ENCODE measurements around the gene IER3IP1. TPM values are rescaled to one million over a fixed set of nuclear protein-coding genes. Genes with fewer than 3 reads are reported as not detected.

Gene IER3IP1
- total and polyA plus RNA-seq, 2 of the 13 experiments (the other 11 are each of a cell fraction or from before 2014, with no cell fraction given) = 18.7 to 26.1 TPM

DNA sequence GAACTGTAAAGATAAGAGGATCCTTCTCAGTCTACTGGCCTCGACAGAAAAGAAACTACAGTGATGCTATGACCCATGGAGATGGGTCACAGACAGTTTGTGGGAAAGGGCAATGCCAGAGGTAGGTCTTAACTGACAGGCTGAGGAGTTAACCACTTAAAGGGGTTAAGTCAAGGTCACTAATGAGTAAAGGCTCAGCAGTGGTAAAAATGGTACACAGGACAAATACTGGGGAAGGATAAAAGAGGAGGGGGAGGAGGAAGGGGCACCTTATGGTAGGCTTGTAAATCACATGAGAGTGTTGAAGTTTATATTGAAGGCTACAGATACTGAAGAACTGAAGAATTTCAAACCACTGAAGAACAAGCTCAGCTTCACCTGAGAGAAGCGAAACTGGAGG lies 9.9 kb downstream of the IER3IP1 start:
- intact Hi-C loops (cut with micrococcal nuclease; ENCODE audit: unreplicated experiment) = no loop called here
- no peak for ATAC-seq
- CTCF ChIA-PET (ENCODE audit: low intra/inter-chr PET ratio, low total read pairs) = no interaction called here

More for the DNA sequence above, 9.9 kb downstream of the IER3IP1 start:
- no peaks in the 10 kb centered on the region for H3K4me1 ChIP-seq (ENCODE audit: insufficient read depth, low read length)
- no peak overlapping the region for H3K27ac ChIP-seq (ENCODE audit: extremely low read length, insufficient read depth, low read length)
- BruUV-seq (replicated peaks) = no TSS peak
- in situ Hi-C loops (cut with HindIII; ENCODE audit: extremely low pct_ligation_motif_present, low pct_unique_long_range_greater_than_20kb) = no loop called here
- H3K27me3 ChIP-seq (ENCODE audit: control insufficient read depth in 1 of 2, insufficient read depth in 2 of 2, low read length in 2 of 2) = no peaks in the 10 kb centered on the region
- H2AFZ ChIP-seq (ENCODE audit: low read length) = no peak overlapping the region
- no peak overlapping the region for H3K4me2 ChIP-seq (ENCODE audit: low read depth, low read length)
- H3K4me3 ChIP-seq (replicated peaks in 1 of 3; ENCODE audit: insufficient read depth in 1 of 3, low read depth in 2 of 3, low read length in 3 of 3) = no peak overlapping the region
- peaks cover 90% of the 10 kb centered on the region for H3K79me2 ChIP-seq (ENCODE audit: insufficient read depth, low read length)
- H3K9me3 ChIP-seq (ENCODE audit: low read length) = no peaks in the 10 kb centered on the region
- DNase-seq (ENCODE audit: low spot score) (no peak), FAIRE-seq (no peak)
- H3K9ac ChIP-seq (ENCODE audit: insufficient read depth, low read depth, low read length) = no peak overlapping the region
- peaks cover 0 to 12% of the 10 kb centered on the region in 2 experiments; a peak in 4 of 5 replicates for H3K36me3 ChIP-seq (replicated peaks in 1 of 2; ENCODE audit: control insufficient read depth in 1 of 2, insufficient read depth in 2 of 2, low read length in 2 of 2)
- POLR2A ChIA-PET = no interaction called here
- 95% methylated on average over 2 of the region's 2 CpGs for WGBS (ENCODE audit: low lambda C conversion rate)
- H4K20me1 ChIP-seq (ENCODE audit: insufficient read depth, low read length) = peaks cover 14% of the 10 kb centered on the region
- TF ChIP-seq FLYWCH1 (CRISPR knock-in tag; IDR thresholded peaks at IDR 0.05) = no peak
- TF ChIP-seq, protein P1, sequence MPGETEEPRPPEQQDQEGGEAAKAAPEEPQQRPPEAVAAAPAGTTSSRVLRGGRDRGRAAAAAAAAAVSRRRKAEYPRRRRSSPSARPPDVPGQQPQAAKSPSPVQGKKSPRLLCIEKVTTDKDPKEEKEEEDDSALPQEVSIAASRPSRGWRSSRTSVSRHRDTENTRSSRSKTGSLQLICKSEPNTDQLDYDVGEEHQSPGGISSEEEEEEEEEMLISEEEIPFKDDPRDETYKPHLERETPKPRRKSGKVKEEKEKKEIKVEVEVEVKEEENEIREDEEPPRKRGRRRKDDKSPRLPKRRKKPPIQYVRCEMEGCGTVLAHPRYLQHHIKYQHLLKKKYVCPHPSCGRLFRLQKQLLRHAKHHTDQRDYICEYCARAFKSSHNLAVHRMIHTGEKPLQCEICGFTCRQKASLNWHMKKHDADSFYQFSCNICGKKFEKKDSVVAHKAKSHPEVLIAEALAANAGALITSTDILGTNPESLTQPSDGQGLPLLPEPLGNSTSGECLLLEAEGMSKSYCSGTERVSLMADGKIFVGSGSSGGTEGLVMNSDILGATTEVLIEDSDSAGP (CRISPR knock-in tag; IDR thresholded peaks at IDR 0.05; ENCODE audit: borderline replicate concordance) = no peak
- TF ChIP-seq ZSCAN9 (CRISPR knock-in tag; IDR thresholded peaks at IDR 0.05; ENCODE audit: borderline replicate concordance) = no peak
- TF ChIP-seq GPN1 (CRISPR knock-in tag; IDR thresholded peaks at IDR 0.05; ENCODE audit: borderline replicate concordance) = no peak
- TF ChIP-seq ZNF136 (CRISPR knock-in tag; IDR thresholded peaks at IDR 0.05; ENCODE audit: low read depth) = no peak
- TF ChIP-seq, protein P2, sequence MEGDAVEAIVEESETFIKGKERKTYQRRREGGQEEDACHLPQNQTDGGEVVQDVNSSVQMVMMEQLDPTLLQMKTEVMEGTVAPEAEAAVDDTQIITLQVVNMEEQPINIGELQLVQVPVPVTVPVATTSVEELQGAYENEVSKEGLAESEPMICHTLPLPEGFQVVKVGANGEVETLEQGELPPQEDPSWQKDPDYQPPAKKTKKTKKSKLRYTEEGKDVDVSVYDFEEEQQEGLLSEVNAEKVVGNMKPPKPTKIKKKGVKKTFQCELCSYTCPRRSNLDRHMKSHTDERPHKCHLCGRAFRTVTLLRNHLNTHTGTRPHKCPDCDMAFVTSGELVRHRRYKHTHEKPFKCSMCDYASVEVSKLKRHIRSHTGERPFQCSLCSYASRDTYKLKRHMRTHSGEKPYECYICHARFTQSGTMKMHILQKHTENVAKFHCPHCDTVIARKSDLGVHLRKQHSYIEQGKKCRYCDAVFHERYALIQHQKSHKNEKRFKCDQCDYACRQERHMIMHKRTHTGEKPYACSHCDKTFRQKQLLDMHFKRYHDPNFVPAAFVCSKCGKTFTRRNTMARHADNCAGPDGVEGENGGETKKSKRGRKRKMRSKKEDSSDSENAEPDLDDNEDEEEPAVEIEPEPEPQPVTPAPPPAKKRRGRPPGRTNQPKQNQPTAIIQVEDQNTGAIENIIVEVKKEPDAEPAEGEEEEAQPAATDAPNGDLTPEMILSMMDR (CRISPR knock-in tag; IDR thresholded peaks at IDR 0.05) = no peak
- no peak for TF ChIP-seq TOE1 (CRISPR knock-in tag; IDR thresholded peaks at IDR 0.05)
- no peak for TF ChIP-seq RXRA (CRISPR knock-in tag; IDR thresholded peaks at IDR 0.05)
- TF ChIP-seq ZNF749 (CRISPR knock-in tag; IDR thresholded peaks at IDR 0.05; ENCODE audit: borderline replicate concordance) = no peak
- TF ChIP-seq, protein P3, sequence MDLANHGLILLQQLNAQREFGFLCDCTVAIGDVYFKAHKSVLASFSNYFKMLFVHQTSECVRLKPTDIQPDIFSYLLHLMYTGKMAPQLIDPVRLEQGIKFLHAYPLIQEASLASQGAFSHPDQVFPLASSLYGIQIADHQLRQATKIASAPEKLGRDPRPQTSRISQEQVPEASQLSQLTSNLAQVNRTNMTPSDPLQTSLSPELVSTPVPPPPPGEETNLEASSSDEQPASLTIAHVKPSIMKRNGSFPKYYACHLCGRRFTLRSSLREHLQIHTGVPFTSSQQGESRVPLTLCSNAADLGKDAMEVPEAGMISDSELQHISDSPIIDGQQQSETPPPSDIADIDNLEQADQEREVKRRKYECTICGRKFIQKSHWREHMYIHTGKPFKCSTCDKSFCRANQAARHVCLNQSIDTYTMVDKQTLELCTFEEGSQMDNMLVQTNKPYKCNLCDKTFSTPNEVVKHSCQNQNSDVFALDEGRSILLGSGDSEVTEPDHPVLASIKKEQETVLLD (CRISPR knock-in tag; IDR thresholded peaks at IDR 0.05; ENCODE audit: low read depth) = no peak
- TF ChIP-seq NFYC (CRISPR knock-in tag; IDR thresholded peaks at IDR 0.05) = no peak
- no peak for TF ChIP-seq TEAD2 (CRISPR knock-in tag; IDR thresholded peaks at IDR 0.05)
- TF ChIP-seq, protein P4, sequence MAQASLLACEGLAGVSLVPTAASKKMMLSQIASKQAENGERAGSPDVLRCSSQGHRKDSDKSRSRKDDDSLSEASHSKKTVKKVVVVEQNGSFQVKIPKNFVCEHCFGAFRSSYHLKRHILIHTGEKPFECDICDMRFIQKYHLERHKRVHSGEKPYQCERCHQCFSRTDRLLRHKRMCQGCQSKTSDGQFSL (CRISPR knock-in tag; IDR thresholded peaks at IDR 0.05) = no peak
- TF ChIP-seq ZNF329 (CRISPR knock-in tag; IDR thresholded peaks at IDR 0.05; ENCODE audit: low read depth) = no peak
